ENCODE data around the gene TNNC2. TPM values are rescaled to one million over a fixed set of nuclear protein-coding genes. Genes with fewer than 3 reads are reported as not detected.

The TNNC2 gene
- total and polyA plus RNA-seq, 9 of the 15 experiments (the other 6 are each of a cell fraction or from before 2014, with no cell fraction given): not detected

- TF ChIP-seq ZBTB11 (CRISPR knock-in tag; IDR thresholded peaks at IDR 0.05) (0 out of 6 replicates have a peak, but pooled peaks of 1 of the 3 experiments have one; percentile 43), U2AF1 (optimal IDR thresholded peaks at IDR 0.05; ENCODE audit: low read depth, low read length) (no peak), CREB5 (CRISPR knock-in tag; IDR thresholded peaks at IDR 0.05) (no peak), SOX6 (IDR thresholded peaks at IDR 0.05) (peak; percentile 35; the same call in 1 of the 2 replicates)
Measured at GRCh38 chr20:45850926-45851325, 23.8 kb upstream of the TNNC2 start (continued).

GRCh38 chr20:45850238-45850637 is 23.1 kb upstream of the TNNC2 start:
- FAIRE-seq (no peak), ATAC-seq (no peak), DNase-seq (ENCODE audit: extremely low read depth in 1 of 4, low spot score in 3 of 4) (no peak)
- in situ Hi-C loops (cut with MboI): no loop called here
- Histone ChIP-seq H3K9ac (ENCODE audit: insufficient read depth in 1 of 2, low read depth in 2 of 2, low read length in 2 of 2) (no peak overlapping the region), H3K79me2 (ENCODE audit: control insufficient read depth, insufficient read depth, low read length) (no peaks in the 10 kb centered on the region), H2AFZ (ENCODE audit: low read depth, low read length) (no peak overlapping the region), H4K20me1 (replicated peaks; ENCODE audit: control insufficient read depth, insufficient read depth, low read length) (no peaks in the 10 kb centered on the region), H3K4me3 (no peak overlapping the region), H3K9me1 (ENCODE audit: control insufficient read depth, insufficient read depth, low read length) (peaks cover 3% of the 10 kb centered on the region), H3K4me2 (ENCODE audit: insufficient read depth, low read length) (no peak overlapping the region), H3K4me1 (replicated peaks in 1 of 2; ENCODE audit: control insufficient read depth in 2 of 2, insufficient read depth in 2 of 2, low read length in 2 of 2) (peaks cover 12 to 14% of the 10 kb centered on the region in 2 experiments; a peak in 4 of 5 replicates), H3K27me3 (ENCODE audit: control insufficient read depth in 2 of 2, insufficient read depth in 2 of 2, low read length in 2 of 2) (no peaks in the 10 kb centered on the region), H3K9me3 (replicated peaks; ENCODE audit: control insufficient read depth, insufficient read depth, low read depth, low read length) (peaks cover 5% of the 10 kb centered on the region), H3K27ac (ENCODE audit: extremely low read depth, low read depth, low read length) (peak overlapping the region; percentile 63; the same call in 2 of the 3 replicates), H3K36me3 (ENCODE audit: control insufficient read depth, insufficient read depth, low read length) (peaks cover 21% of the 10 kb centered on the region; the same call in 2 of the 3 replicates)
- no peak for TF ChIP-seq POLR2B (IDR thresholded peaks at IDR 0.05; ENCODE audit: low read depth, partially characterized antibody)
- peak in 1 of 2 experiments; percentile 77; a peak in 2 of 3 replicates for TF ChIP-seq CBX3 (IDR thresholded peaks at IDR 0.05; ENCODE audit: borderline replicate concordance in 1 of 2, low read length in 2 of 2)
- WGBS (ENCODE audit: insufficient coverage, low coverage, missing lambda C conversion rate): 73% methylated on average over 2 of the region's 2 CpGs
- intact Hi-C loops (cut with micrococcal nuclease): no loop called here
- ChIA-PET CTCF (ENCODE audit: low intra/inter-chr PET ratio) (no interaction called here), POLR2A (interaction anchor here (0.7 kb wide), 1 partner anchor 132 kb away, joined by 3 read pairs; no protein-coding TSS in a partner anchor)
- BruUV-seq (replicated peaks): no TSS peak

Data from K562 (cell line).